ENCODE measurements around the gene STK38L.
A peak's percentile ranks its signal among the peaks of the same experiment; 100 is the strongest.
"Not testable (repeated sequence)": the region's sequence is repeated elsewhere in the genome, so short reads cannot be mapped to it uniquely, and the experiment has no call there.

Gene STK38L

GRCh38 chr12:27226407-27226929 lies 17.6 kb upstream of the STK38L start:
- no peak for DNase-seq (ENCODE audit: low read depth)

- no peak for DNase-seq (ENCODE audit: low read depth)
Measured at GRCh38 chr12:27229367-27229766, 14.7 kb upstream of the STK38L start.

GRCh38 chr12:27231374-27231773 lies 12.7 kb upstream of the STK38L start:
- not testable (repeated sequence) for DNase-seq (ENCODE audit: low read depth)

- DNase-seq (ENCODE audit: low read depth) = no peak
Measured at GRCh38 chr12:27233814-27234213, 10.3 kb upstream of the STK38L start.

GRCh38 chr12:27236498-27236897 lies 7.6 kb upstream of the STK38L start:
- DNase-seq (ENCODE audit: low read depth) = peak; percentile 43

GRCh38 chr12:27237790-27238771 lies 6.0 kb upstream of the STK38L start:
- DNase-seq (ENCODE audit: low read depth) = peak; percentile 71

- no peak for DNase-seq (ENCODE audit: low read depth)
Measured at GRCh38 chr12:27243006-27243405, 1.1 kb upstream of the STK38L start.

- peak; percentile 53 for DNase-seq (ENCODE audit: low read depth)
Measured at GRCh38 chr12:27244689-27245488, 803 bp downstream of the STK38L start.

GRCh38 chr12:27246141-27246540 lies 2.1 kb downstream of the STK38L start:
- no peak for DNase-seq (ENCODE audit: low read depth)

GRCh38 chr12:27246774-27247173 lies 2.7 kb downstream of the STK38L start:
- no peak for DNase-seq (ENCODE audit: low read depth)

GRCh38 chr12:27252934-27253333 lies 8.8 kb downstream of the STK38L start:
- DNase-seq (ENCODE audit: low read depth) = no peak

- DNase-seq (ENCODE audit: low read depth) = no peak
Measured at GRCh38 chr12:27253347-27253746, 9.3 kb downstream of the STK38L start.

- no peak for DNase-seq (ENCODE audit: low read depth)
Measured at GRCh38 chr12:27255806-27256205, 11.7 kb downstream of the STK38L start.

- no peak for DNase-seq (ENCODE audit: low read depth)
Measured at GRCh38 chr12:27257104-27257843, 13.2 kb downstream of the STK38L start.

- peak; percentile 83 for DNase-seq (ENCODE audit: low read depth)
Measured at GRCh38 chr12:27260746-27261145, 16.7 kb downstream of the STK38L start.

GRCh38 chr12:27261866-27262265 lies 17.8 kb downstream of the STK38L start:
- peak; percentile 75 for DNase-seq (ENCODE audit: low read depth)

- DNase-seq (ENCODE audit: low read depth) = no peak
Measured at GRCh38 chr12:27270148-27270547, 26.1 kb downstream of the STK38L start.

GRCh38 chr12:27271206-27271605 lies 27.1 kb downstream of the STK38L start:
- DNase-seq (ENCODE audit: low read depth) = no peak

GRCh38 chr12:27272373-27273028 lies 28.4 kb downstream of the STK38L start:
- DNase-seq (ENCODE audit: low read depth) = no peak

- no peak for DNase-seq (ENCODE audit: low read depth)
Measured at GRCh38 chr12:27273114-27273513, 29.0 kb downstream of the STK38L start.

- no peak for DNase-seq (ENCODE audit: low read depth)
Measured at GRCh38 chr12:27274706-27275105, 30.6 kb downstream of the STK38L start.

Measured in amniotic epithelial cell (primary cell).